Right cardiac atrium (tissue), 5 donors: ENCODE data around the gene TTC7B. TPM values are rescaled to one million over a fixed set of nuclear protein-coding genes. Genes with fewer than 3 reads are reported as not detected.

Experiments
- ATAC-seq, 2 donors: fragments of 200-7000 bp; cut with Tn5 transposase; one replicate each; pipeline versions ENCODE4 v1.8.0 to v1.9.1; 2020; ENCODE audit warnings: moderate library complexity in 2 of 2, mild to moderate bottlenecking in 1 of 2
- DNase-seq, 3 donors: peaks; one replicate each; pipeline ENCODE4 v3.0.0-alpha.2; 2020
- H3K27ac ChIP-seq: one replicate; pipeline ENCODE4 v1.5.1; 2013; ENCODE audit warnings: mild to moderate bottlenecking, low read length, control low read depth, moderate library complexity
- H3K27me3 ChIP-seq: one replicate; pipeline ENCODE4 v1.6.1; 2013; ENCODE audit not compliant: control insufficient read depth, insufficient read depth
- H3K4me1 ChIP-seq: one replicate; pipeline ENCODE4 v1.6.1; 2013; ENCODE audit warnings: low read length; ENCODE audit not compliant: control insufficient read depth, insufficient read depth
- H3K4me3 ChIP-seq: one replicate; pipeline ENCODE4 v1.5.1; 2013; ENCODE audit warnings: low read length, control low read depth
- H3K9me3 ChIP-seq: one replicate; pipeline ENCODE4 v1.6.1; 2013; ENCODE audit warnings: low read length; ENCODE audit not compliant: control insufficient read depth
- WGBS: extraction: QIAGEN DNeasy Blood & Tissue Kit; methylation state at CpG from one replicate; pipeline ENCODE4 v1.1.7; 2013; 5-methylcytosine and 5-hydroxymethylcytosine counted together
- intact Hi-C, 4 donors: fragments of 100-400 bp; cut with DNase I; formaldehyde crosslinking; loops; one replicate each; pipeline versions ENCODE4 v1.11.0 to v1.14.0; 2022 to 2023
- polyA plus RNA-seq: library from polyadenylated mRNA; stranded (reverse); fragments of 200-250 nt; gene quantifications from one replicate; pipeline ENCODE4 v1.2.3, GENCODE V29; 2013
- total RNA-seq, 4 donors: library from RNA; stranded (reverse); fragmentation: NEBNext Ultra II Directional; extraction: Animal tissue kit (Norgen Biotek cat#: 25700); gene quantifications; one replicate each; pipeline ENCODE4 v1.2.1, GENCODE V29; 2021
- donor health status: healthy with polysubstance abuse.
- donor health status: DM: no; HTN: yes; CAD: no.
- donor health status: DM: no; HTN: no; CAD: no.
- donor health status: DM: no; HTN: yes; CAD: no; lungs with severe emphysema.
- donor health status: DM: yes; HTN: yes; CAD: no.

Gene TTC7B
- total and polyA plus RNA-seq, 5 donors: 38.1 to 88.7 (median 82.8) TPM

DNA sequence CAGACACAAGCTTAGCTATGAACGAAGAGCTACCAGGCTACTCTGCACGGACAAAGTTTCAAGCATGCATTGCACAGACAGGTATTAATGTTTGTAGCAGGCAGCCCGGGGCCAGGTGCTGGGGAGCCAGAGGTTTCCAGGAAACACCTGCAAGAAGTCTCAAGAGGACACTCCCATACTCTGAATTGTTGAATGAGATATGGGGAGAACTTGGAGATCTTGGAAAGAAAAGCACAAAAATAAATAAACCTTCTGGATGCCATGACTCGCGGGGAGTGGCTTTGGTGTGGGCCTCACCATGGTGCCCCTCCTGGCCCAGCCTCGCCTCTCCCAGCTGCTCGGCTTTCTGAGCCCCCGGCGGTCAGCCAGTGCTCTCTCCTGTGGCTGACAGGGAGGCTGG, 186.8 kb downstream of the TTC7B start:
- no peak for ATAC-seq
- Histone ChIP-seq H3K4me1 (peaks cover 20% of the 10 kb centered on the region), H3K9me3 (no peaks in the 10 kb centered on the region), H3K27ac (no peak overlapping the region), H3K4me3 (no peak overlapping the region), H3K27me3 (no peaks in the 10 kb centered on the region)
- whole genome bisulfite sequencing: 66% methylated on average over 9 of the region's 9 CpGs
- no peak for DNase-seq
- intact Hi-C loops: no loop called here

DNA sequence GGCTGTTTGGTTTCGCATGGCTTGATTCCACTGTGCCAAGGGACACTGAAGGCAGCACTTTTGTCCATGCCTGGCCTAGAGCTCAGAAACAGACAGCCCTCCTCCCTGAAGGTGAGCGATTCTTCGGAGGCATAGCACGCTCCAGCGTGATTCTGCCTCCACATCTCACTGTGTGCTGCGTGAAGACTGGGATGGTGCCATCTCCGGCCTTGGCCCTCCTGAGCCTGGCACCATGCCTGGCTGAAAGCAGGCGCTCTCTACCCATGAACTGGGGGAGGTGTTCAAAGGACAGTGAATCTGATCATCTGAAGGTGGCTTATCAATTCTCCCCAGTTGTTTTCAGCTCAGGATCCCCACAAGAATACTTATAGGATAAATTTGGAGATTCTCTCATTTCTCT, 187.4 kb downstream of the TTC7B start:
- no peaks in the 10 kb centered on the region for H3K9me3 ChIP-seq
- WGBS: 65% methylated on average over 8 of the region's 8 CpGs
- no peaks in the 10 kb centered on the region for H3K27me3 ChIP-seq
- no peak overlapping the region for H3K4me3 ChIP-seq
- ATAC-seq (peak; percentile 58 to 61), DNase-seq (peak in 2 of 3 donors; percentile 58 to 72)
- peaks cover 20% of the 10 kb centered on the region for H3K4me1 ChIP-seq
- H3K27ac ChIP-seq: peak overlapping the region; percentile 8
- intact Hi-C loops: no loop called here

DNA sequence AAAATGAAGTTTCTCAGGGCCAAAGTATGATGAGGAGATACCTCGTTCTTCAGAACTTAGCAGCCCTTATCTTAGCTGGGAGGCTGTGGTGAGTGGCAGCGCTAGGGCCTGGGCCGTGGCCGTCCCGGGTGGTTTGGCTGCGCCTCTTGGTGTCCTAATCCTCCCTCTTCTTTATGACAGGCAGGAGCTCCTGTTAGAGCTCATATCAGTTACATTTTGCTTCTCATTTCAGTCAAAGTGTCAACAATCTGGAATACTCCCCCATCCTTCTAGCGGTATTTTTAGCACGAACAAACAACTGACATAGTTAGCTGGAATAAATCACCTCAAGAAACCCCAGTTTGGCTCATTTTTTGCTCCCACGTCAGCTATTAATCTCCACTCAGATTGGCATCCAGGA, 188.8 kb downstream of the TTC7B start:
- Histone ChIP-seq H3K9me3 (no peaks in the 10 kb centered on the region), H3K4me1 (peaks cover 20% of the 10 kb centered on the region), H3K27ac (peak overlapping the region; percentile 8), H3K27me3 (no peaks in the 10 kb centered on the region), H3K4me3 (no peak overlapping the region)
- WGBS: 37% methylated on average over 9 of the region's 9 CpGs
- peak in 1 of 3 donors; percentile 62 for DNase-seq
- ATAC-seq: peak; percentile 39 to 59
- intact Hi-C loops: no loop called here

DNA sequence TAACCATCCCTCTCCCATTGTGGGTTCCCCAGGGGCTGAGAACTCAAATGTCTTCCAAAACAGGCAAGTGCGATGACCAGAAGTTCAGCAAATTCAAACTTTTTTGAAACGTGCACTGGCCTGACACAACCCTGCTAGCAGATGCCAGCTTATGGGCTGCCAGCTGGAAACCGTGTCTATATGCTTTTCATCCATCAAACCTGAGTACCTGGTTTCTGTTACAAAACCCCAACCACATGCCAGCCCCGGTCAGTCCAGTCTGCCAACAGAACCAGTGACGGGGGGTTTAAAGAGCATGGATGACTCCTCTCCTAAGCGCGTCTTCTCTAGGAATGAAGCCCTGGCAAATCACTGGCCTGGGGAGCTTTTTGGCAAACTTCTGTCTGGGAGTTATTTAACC, 189.7 kb downstream of the TTC7B start:
- Histone ChIP-seq H3K27me3 (no peaks in the 10 kb centered on the region), H3K4me1 (peaks cover 20% of the 10 kb centered on the region), H3K9me3 (no peaks in the 10 kb centered on the region), H3K4me3 (no peak overlapping the region), H3K27ac (no peak overlapping the region)
- ATAC-seq: no peak
- WGBS: 71% methylated on average over 7 of the region's 7 CpGs
- DNase-seq: no peak
- intact Hi-C loops: no loop called here

DNA sequence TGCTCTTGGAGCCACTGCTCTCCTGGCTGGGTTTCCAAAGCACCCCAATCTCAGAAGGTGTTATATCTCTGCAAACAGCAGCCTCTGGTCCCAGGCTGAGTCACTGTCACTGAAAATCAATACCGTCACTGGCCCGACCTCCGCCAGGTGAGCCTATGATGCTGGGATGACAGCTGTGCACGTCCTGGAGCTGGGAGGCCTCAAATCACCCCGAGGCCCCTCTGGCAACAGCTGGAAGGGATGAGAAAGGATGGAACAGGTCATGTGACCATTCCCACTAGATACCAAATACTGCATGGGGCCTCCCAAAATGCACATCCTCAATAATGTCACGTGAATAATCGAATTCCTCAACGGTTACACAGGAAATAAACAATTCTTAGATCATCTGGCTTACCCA, 190.8 kb downstream of the TTC7B start:
- Histone ChIP-seq H3K9me3 (no peaks in the 10 kb centered on the region), H3K27me3 (no peaks in the 10 kb centered on the region), H3K4me1 (peaks cover 20% of the 10 kb centered on the region), H3K27ac (no peak overlapping the region), H3K4me3 (no peak overlapping the region)
- 77% methylated on average over 8 of the region's 8 CpGs for WGBS
- intact Hi-C loops: no loop called here
- ATAC-seq (no peak), DNase-seq (no peak)

DNA sequence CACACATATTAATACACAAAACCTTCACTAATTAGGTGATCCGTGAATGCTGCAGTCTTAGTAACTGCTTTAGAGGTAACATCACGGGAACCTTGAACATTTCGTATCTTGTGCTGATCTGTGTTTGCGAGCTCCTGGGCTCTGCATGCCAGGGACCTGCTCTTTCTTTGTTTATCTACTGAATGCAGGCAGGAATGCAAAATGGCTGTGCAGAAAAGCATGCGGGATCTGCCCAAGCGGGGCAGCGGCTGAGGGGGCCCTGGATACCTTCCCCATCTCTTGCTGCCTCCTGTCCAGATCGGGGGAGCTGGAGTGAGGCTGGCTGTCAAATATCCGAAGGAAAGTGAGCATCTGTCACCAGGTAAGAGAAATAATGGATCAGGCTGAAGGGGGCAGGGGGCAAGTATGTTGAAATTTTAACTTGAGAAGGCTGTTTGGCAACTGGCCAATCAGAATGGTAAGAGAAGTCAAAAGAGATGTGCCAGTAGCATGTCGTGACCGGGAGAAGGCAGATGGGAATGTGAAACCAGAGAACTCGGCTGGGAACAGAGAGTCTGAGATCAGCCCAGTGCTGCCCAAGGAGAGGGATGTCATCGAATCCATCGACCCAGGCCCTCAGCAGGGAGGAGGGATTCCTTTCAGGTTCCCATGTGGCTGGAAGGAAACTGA, 191.4 kb downstream of the TTC7B start:
- Histone ChIP-seq H3K4me1 (peaks cover 20% of the 10 kb centered on the region), H3K4me3 (no peak overlapping the region), H3K9me3 (no peaks in the 10 kb centered on the region), H3K27me3 (no peaks in the 10 kb centered on the region), H3K27ac (peak overlapping the region; percentile 21)
- intact Hi-C loops: no loop called here
- ATAC-seq (no peak), DNase-seq (no peak)
- 66% methylated on average over 14 of the region's 14 CpGs for WGBS

DNA sequence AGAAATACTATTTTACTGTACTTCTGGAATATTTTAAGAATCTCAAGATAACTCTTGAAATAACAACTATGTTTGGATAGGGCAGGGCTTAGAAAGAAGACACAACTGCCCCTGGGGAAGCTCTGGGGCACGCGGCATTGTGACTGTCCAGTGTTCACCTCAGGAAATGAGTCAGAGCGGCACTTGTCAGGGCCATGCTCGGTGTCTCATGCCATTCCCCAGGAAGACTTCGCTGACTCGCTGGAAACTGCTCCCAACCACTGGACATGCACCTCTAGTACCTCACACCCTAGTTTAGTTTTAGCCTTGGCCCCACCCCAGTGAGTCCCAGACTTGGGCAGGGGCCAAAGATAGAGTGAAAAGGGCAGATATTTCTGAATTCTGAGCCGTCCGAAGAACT, 192.0 kb downstream of the TTC7B start:
- DNase-seq: peak in 2 of 3 donors; percentile 57 to 66
- H3K4me1 ChIP-seq: peaks cover 18% of the 10 kb centered on the region
- H3K27ac ChIP-seq: no peak overlapping the region
- H3K4me3 ChIP-seq: no peak overlapping the region
- no peaks in the 10 kb centered on the region for H3K9me3 ChIP-seq
- ATAC-seq: peak; percentile 70 to 91
- 37% methylated on average over 8 of the region's 8 CpGs for WGBS
- H3K27me3 ChIP-seq: no peaks in the 10 kb centered on the region
- intact Hi-C loops: no loop called here

DNA sequence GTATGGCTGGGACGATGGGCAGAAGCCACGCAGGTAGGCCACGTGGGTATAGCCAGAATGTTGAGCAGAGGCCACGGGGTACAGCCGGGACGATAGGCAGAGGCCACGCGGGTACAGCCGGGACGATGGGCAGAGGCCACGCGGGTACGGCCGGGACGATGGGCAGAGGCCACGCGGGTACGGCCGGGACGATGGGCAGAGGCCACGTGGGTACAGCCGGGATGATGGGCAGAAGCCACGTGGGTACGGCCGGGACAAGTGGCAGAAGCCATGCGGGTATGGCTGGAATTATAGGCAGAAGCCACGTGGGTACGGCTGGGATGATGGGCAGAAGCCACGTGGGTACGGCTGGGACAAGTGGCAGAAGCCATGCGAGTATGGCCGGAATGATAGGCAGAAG, 195.0 kb downstream of the TTC7B start:
- no peak overlapping the region for H3K27ac ChIP-seq
- H3K4me3 ChIP-seq: no peak overlapping the region
- ATAC-seq (no peak), DNase-seq (no peak)
- H3K27me3 ChIP-seq: no peaks in the 10 kb centered on the region
- H3K4me1 ChIP-seq: peaks cover 7% of the 10 kb centered on the region
- WGBS: 97% methylated on average over 32 of the region's 32 CpGs
- H3K9me3 ChIP-seq: no peaks in the 10 kb centered on the region
- intact Hi-C loops: no loop called here

DNA sequence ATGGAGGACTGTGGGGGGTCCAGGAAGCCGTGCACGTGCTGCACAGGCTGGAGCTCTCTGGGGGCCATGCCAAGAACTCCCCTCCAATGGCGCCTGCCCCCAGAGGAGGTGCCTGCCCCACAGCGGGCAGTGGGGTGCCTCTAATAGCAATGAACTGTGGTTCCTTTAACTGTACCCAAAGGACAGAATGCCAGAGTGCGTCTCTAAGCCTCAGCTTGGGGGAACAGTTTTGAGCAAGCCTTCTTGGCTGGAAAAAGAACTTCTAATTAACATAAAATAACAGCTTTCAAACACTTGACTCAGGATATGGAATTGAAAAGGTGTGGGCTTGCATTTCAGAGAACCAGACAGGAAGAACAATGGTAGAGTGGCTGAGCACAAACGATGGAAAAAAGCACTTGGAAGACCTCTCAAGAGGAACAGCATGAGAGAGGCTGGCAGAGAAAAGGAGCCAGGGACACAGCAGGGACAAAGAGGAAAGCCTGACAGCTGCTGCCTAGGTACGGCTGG, 195.6 kb downstream of the TTC7B start:
- intact Hi-C loops: no loop called here
- no peak for ATAC-seq
- 85% methylated on average over 7 of the region's 7 CpGs for WGBS

DNA sequence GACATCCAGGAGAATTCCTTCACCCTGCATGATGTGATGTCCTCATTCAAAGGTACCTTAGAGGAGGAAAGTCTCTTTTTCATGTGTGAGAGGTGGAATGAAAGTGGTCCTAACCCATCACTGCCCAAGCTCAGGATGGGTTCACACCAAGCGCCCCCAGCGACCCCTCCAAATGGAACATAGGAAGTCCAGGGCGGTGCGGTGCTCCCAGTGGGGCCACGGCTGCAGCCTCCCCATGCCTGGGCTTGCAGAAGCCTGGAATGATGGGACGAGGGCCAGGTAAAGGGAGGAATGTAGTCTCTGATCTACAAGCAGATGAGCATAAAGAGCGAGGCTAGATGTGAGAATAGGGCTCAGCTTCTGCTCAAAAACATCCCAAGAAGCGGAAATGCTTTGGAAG, 196.3 kb downstream of the TTC7B start:
- ATAC-seq (no peak), DNase-seq (no peak)
- Histone ChIP-seq H3K27ac (no peak overlapping the region), H3K9me3 (no peaks in the 10 kb centered on the region), H3K4me3 (no peak overlapping the region), H3K27me3 (no peaks in the 10 kb centered on the region), H3K4me1 (peaks cover 9% of the 10 kb centered on the region)
- 97% methylated on average over 8 of the region's 8 CpGs for WGBS
- intact Hi-C loops: no loop called here

More for the DNA sequence above, 195.6 kb downstream of the TTC7B start:
- H3K9me3 ChIP-seq: no peaks in the 10 kb centered on the region
- H3K27me3 ChIP-seq: no peaks in the 10 kb centered on the region
- H3K27ac ChIP-seq: no peak overlapping the region
- H3K4me1 ChIP-seq: peaks cover 7% of the 10 kb centered on the region
- H3K4me3 ChIP-seq: no peak overlapping the region
- DNase-seq: no peak

DNA sequence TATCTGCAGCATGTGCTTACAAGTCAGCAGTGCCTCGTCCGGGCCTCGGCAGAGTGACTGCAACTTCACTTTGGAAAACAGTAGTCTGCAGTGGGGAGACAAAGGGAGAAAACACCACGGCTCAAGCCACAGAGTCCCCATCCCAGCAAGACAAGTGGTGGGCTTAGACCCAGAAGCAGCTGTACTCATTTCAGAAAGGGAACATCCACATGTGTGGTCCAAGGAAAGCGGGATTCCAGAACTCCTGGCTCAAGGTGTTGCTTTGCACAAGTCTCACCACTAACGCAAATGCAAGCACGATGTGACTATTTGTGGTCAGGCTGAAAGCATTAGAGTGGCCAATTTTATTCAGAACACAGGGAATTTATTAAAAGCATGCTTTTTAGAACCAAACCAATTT, 198.3 kb downstream of the TTC7B start:
- intact Hi-C loops: no loop called here
- ATAC-seq (no peak), DNase-seq (no peak)
- no peaks in the 10 kb centered on the region for H3K9me3 ChIP-seq
- H3K4me3 ChIP-seq: no peak overlapping the region
- 80% methylated on average over 7 of the region's 7 CpGs for WGBS
- no peak overlapping the region for H3K27ac ChIP-seq
- H3K27me3 ChIP-seq: no peaks in the 10 kb centered on the region
- H3K4me1 ChIP-seq: peaks cover 7% of the 10 kb centered on the region

DNA sequence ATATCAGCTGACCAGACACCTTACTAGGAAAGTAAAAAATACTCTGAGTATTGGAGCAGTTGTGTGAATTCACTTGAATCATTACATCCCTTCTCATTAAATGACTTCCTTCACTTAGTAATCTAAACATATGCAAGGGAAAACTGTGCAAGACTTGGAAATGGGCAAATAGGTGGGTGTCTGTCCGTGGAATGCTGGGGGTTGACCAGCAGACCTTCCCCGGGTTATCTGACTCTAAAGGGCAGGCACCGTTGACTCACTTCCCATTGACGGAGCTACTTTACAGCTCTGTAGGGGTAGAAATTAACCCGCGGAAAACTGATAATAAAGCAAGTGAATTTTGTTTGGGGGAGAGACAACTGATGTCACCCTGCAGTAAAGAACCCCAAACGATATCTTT, 199.3 kb downstream of the TTC7B start:
- Histone ChIP-seq H3K4me1 (peaks cover 7% of the 10 kb centered on the region), H3K27me3 (no peaks in the 10 kb centered on the region), H3K9me3 (no peaks in the 10 kb centered on the region), H3K27ac (no peak overlapping the region), H3K4me3 (no peak overlapping the region)
- 42% methylated on average over 7 of the region's 7 CpGs for WGBS
- ATAC-seq (peak in 1 of 2 donors; percentile 80), DNase-seq (no peak)
- intact Hi-C loops: no loop called here
